Thymus (tissue), 11 donors: Measurements from ENCODE around the gene SEMA3B. TPM values are rescaled to one million over a fixed set of nuclear protein-coding genes. Genes with fewer than 3 reads are reported as not detected.

Experiments
- DNase-seq, 9 donors: peaks; one replicate each; pipeline ENCODE4 v3.0.0-alpha.2; 2013; ENCODE audit warnings: low spot score in 9 of 9, low read depth in 6 of 9, missing footprints in 1 of 9
- H3K27ac ChIP-seq, 2 donors: one replicate each; pipeline ENCODE4 v1.5.1; 2013; ENCODE audit warnings: control low read depth in 1 of 2, low read depth in 1 of 2, low read length in 1 of 2, mild to moderate bottlenecking in 1 of 2, moderate library complexity in 1 of 2
- H3K27me3 ChIP-seq, 2 donors: one replicate each; pipeline ENCODE4 v1.5.1; 2013; ENCODE audit warnings: low read length in 1 of 2; ENCODE audit not compliant: control insufficient read depth in 2 of 2, insufficient read depth in 1 of 2
- H3K36me3 ChIP-seq, 2 donors: one replicate each; pipeline ENCODE4 v1.5.1; 2013; ENCODE audit warnings: low read length in 1 of 2, mild to moderate bottlenecking in 1 of 2, moderate library complexity in 1 of 2; ENCODE audit not compliant: control insufficient read depth in 2 of 2, insufficient read depth in 2 of 2
- H3K4me1 ChIP-seq, 2 donors: one replicate each; pipeline ENCODE4 v1.5.1; 2013; ENCODE audit warnings: low read length in 2 of 2; ENCODE audit not compliant: control insufficient read depth in 2 of 2, insufficient read depth in 2 of 2
- H3K4me3 ChIP-seq, 2 donors: one replicate each; pipeline ENCODE4 v1.5.1; 2013; ENCODE audit warnings: low read length in 2 of 2, control low read depth in 1 of 2, mild to moderate bottlenecking in 1 of 2
- H3K9me3 ChIP-seq, 2 donors: one replicate each; pipeline ENCODE4 v1.5.1; 2013; ENCODE audit warnings: low read length in 1 of 2, mild to moderate bottlenecking in 1 of 2; ENCODE audit not compliant: control insufficient read depth in 2 of 2, insufficient read depth in 1 of 2
- WGBS: extraction: QIAGEN DNeasy Blood & Tissue Kit; methylation state at CpG from one replicate; pipeline ENCODE4 v1.1.7; 2013; 5-methylcytosine and 5-hydroxymethylcytosine counted together
- polyA plus RNA-seq: library from polyadenylated mRNA; stranded (reverse); fragments of 200-250 nt; gene quantifications from one replicate; pipeline ENCODE4 v1.2.3, GENCODE V29; 2013
- total RNA-seq: library from RNA; stranded (reverse); fragments of 120-200 nt; gene quantifications from one replicate; pipeline ENCODE4 v1.2.4, GENCODE V29; 2013
- donor health status: healthy.

The SEMA3B gene
- total and polyA plus RNA-seq, 2 donors = 0.66 to 4.8 TPM

DNA sequence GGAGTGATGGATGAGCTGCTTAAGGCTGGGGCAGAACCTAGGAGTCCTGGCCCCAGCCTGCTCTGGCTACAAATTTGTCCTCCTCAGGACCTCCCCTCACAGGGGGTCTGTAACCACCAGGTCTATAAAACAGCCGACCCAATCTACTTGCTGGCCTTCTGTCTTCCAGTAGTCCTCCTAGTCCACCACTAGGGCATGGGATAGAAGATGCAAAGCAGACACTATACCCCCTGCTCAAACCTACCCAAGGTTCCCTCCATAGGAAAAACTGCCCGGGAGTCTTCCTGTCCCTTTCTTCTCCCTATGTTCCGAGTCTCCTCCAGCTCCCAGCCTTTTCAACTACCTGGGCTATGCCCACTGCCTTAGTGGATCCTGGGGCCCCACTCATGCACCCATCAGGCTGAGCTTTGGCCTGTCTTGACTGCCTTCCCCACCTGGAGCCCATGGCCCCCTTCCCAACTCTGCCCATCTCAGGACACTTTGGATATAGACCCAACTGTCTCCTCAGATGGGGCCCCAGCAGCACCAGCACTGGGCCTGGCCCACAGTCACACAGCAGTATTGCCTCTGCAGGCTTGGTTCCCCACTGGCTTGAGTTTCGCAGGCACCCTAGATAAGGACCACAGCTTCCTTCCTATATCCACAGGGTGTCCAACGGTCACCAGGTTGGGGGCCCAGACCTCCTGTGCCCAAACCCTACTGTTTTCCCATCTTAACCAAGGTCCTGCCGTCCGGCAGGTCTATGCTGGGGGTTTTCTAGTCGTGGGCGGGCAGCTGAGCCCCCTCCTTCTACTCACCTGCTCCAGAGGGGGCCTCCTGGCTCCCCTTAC, 29.2 kb downstream of the SEMA3B start:
- DNase-seq = no peak
- Histone ChIP-seq H3K4me3 (peak overlapping the region; percentile 56 to 89), H3K27ac (peak overlapping the region; percentile 52 to 98), H3K36me3 (no peaks in the 10 kb centered on the region), H3K4me1 (peaks cover 12 to 25% of the 10 kb centered on the region in 2 donors), H3K27me3 (no peaks in the 10 kb centered on the region), H3K9me3 (no peaks in the 10 kb centered on the region)
- 42% methylated on average over 9 of the region's 9 CpGs for WGBS

DNA sequence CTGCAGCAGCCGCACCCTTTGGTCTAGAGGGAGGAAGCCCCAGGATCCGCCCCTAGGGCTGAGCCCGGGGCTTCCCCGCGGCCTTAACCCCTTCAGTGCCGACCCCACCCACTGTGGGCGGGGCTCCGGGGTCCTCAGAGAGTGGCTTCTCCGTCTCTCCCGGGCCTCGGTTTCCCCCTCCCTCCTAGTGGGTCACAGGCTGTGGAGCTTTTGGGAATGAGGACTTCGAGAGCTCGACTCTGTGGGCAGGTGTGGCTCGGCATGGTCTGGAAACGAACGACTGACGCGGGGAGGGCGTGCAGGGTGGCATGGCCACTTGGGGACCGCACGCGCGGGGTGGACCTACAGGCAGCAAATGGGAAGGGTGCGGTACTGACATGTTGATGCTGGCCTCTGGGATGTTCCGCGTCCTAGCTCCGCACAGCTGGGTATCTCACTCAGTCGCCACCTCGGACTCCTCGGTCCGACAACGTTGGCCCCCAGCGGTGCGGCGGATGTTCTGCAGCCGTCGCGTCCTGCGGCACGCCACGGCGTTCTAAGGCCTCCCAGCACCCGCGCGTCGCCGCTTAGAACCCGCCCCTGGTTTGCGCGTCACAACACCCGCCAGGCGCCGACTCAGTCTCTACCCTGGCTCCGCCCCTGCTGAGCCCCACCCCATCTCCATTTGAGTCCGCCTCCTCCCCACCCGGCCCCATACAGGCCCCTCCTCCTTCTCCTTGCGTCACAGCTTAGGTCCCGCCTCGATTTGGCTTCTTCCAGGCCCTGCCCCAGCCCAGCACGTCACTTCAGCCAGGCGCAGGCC, 30.1 kb downstream of the SEMA3B start, which contains the start of the genes HYAL3 and NAA80:
TSS of gene HYAL3 (minus strand) at position 570 of the 802 bp plus-strand sequence. CDS start 3,803 bp downstream, outside the sequence.
TSS of gene NAA80 (minus strand) at position 570 of the 802 bp plus-strand sequence. CDS start 1,942 bp downstream, outside the sequence.
- WGBS = under 1% methylated on average over 61 of the region's 61 CpGs
- peaks cover 12 to 24% of the 10 kb centered on the region in 2 donors for H3K4me1 ChIP-seq

DNA sequence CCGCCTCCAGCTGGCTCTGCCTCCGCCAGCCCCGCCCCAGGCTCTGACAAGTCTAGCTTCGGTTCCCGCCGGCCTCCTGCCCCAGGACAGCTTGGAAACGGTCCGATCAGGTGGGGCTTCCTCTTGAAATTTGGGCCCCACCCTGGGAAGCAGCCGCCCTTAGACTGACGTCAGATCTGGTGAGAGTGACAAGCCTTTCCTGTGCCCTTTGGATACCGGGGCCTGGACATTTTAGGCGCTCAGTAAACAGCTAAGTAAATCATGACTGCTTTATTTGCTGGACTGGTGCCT, 30.6 kb downstream of the SEMA3B start:
- WGBS = 6% methylated on average over 12 of the region's 12 CpGs

More for the DNA sequence above, 30.1 kb downstream of the SEMA3B start, which contains the start of the genes HYAL3 and NAA80:
- DNase-seq = peak; percentile 98 to 100 (median 99)
- Histone ChIP-seq H3K4me3 (peak within 1 kb of the TSS; percentile 56 to 89), H3K9me3 (no peaks in the 10 kb centered on the region), H3K27me3 (no peaks in the 10 kb centered on the region), H3K27ac (peak within 1 kb of the TSS; percentile 88 to 98), H3K36me3 (no peaks in the 10 kb centered on the region)

GRCh38 chr3:50299929-50300680, 31.2 kb downstream of the SEMA3B start:
- Histone ChIP-seq H3K4me3 (peak overlapping the region; percentile 48 to 56), H3K27me3 (no peaks in the 10 kb centered on the region), H3K27ac (peak overlapping the region; percentile 74 to 85), H3K4me1 (peaks cover 12 to 24% of the 10 kb centered on the region in 2 donors), H3K9me3 (no peaks in the 10 kb centered on the region), H3K36me3 (no peaks in the 10 kb centered on the region)
- peak in 1 of 9 donors; percentile 36 for DNase-seq
- 69% methylated on average over 12 of the region's 12 CpGs for WGBS

More for the DNA sequence above, 30.6 kb downstream of the SEMA3B start:
- H3K36me3 ChIP-seq = no peaks in the 10 kb centered on the region
- no peak for DNase-seq
- H3K4me3 ChIP-seq = peak overlapping the region; percentile 48 to 56
- H3K9me3 ChIP-seq = no peaks in the 10 kb centered on the region
- peak overlapping the region; percentile 74 to 85 for H3K27ac ChIP-seq
- peaks cover 12 to 24% of the 10 kb centered on the region in 2 donors for H3K4me1 ChIP-seq
- no peaks in the 10 kb centered on the region for H3K27me3 ChIP-seq

GRCh38 chr3:50300681-50301254, 31.8 kb downstream of the SEMA3B start:
- Histone ChIP-seq H3K27me3 (no peaks in the 10 kb centered on the region), H3K36me3 (no peaks in the 10 kb centered on the region), H3K9me3 (no peaks in the 10 kb centered on the region), H3K27ac (no peak overlapping the region), H3K4me1 (peaks cover 12 to 24% of the 10 kb centered on the region in 2 donors), H3K4me3 (no peak overlapping the region)
- over 99% methylated on average over 6 of the region's 6 CpGs for WGBS
- DNase-seq = no peak

DNA sequence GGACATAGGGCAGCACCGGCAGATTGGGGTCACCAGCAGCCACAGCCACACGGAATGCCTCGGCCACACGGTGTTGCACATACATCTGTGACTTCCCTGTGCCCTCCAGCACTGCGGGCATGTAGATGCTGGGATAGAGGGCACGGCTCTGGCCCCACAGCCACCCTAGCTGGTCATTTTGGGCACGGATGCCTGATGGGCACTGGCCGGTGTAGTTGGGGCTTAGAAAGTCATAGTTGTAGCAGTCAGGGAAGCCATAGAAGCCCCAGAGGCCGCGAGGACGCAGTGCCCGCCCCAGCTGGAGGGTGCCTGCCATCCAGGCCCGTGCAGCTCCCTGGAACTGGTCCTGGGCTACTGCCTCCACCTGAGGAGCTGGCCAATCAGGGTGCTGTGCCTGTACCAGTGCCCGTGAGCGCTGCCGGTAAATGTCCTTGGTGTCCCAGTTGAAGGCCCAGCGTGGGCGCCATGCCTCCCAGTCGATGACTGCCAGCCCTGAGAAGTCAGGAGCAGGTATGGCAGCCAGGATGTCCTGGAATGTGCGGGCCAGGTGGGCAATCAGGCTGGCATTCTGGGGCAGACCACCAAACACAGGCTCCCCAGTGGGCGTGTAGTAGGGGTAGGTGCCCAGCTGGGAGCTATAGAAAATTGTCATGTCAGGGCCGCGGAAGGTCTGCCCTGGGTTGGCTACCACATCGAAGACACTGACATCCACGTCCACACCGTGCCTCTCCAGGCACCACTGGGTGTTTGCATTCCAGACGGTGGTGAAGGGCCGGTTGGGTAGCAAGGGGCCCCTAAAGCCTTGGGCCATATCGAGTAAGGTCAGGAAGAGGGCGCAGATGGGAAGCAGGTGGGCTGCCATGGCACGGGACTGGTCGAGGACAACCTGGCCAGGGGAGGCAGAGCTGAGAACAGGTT, 33.4 kb downstream of the SEMA3B start:
- DNase-seq = no peak
- Histone ChIP-seq H3K9me3 (peaks cover 0 to 4% of the 10 kb centered on the region in 2 donors), H3K4me3 (no peak overlapping the region), H3K27me3 (no peaks in the 10 kb centered on the region), H3K4me1 (peaks cover 12 to 24% of the 10 kb centered on the region in 2 donors), H3K36me3 (no peaks in the 10 kb centered on the region), H3K27ac (no peak overlapping the region)
- 96% methylated on average over 32 of the region's 32 CpGs for WGBS

DNA sequence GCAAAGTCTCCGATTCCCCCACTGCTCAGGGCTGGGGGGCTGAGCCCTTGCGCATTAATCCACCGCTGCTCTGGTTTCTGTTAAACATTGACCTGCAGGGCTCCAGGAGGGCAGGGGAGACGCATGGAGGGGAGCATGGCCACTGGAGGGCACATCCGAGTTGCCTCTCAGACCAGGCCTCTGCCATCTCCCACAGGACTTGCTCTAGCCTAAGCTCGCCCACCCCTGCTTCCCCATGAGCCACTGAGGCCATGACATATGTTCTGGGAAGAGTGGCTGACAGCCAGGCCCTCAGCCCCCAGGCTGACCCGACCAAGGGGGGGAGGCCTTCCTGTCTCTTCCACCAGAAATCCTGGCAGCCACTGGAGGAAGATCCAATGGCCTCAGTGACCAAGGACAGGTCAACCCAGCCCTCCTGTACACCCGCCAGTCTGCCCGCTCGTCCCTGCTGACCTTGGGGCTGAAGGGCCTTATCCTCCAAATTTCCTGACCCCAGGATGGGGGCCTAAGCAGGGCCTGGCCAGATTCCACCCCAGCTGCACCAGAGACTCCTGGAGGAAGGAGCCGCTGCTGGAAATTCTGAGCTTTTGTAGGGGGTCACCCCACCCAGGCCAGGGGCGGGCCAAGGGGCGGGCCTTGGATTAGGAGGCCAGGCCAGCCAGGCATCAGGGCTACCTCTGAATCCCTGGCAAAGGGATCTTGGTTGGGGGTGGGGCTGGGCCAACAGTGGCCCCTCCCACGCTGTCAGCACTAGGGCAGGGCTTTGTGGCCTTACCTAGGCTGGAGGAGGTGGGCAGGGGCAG, 34.3 kb downstream of the SEMA3B start, which contains the start of gene HYAL1:
TSS of gene HYAL1 (minus strand) at position 562 of the 803 bp plus-strand sequence. CDS start 618 bp downstream, outside the sequence.
- H3K36me3 ChIP-seq = no peaks in the 10 kb centered on the region
- no peaks in the 10 kb centered on the region for H3K27me3 ChIP-seq
- DNase-seq = no peak
- peaks cover 10 to 20% of the 10 kb centered on the region in 2 donors for H3K4me1 ChIP-seq
- no peak within 1 kb of the TSS for H3K27ac ChIP-seq
- no peak within 1 kb of the TSS for H3K4me3 ChIP-seq
- 89% methylated on average over 14 of the region's 14 CpGs for WGBS
- peaks cover 0 to 12% of the 10 kb centered on the region in 2 donors for H3K9me3 ChIP-seq
